HFF-Myc (cell line): ENCODE results near the gene UNK.

Experiments
- DNase-seq: peaks from one replicate; pipeline ENCODE4 v3.0.0-alpha.2; 2011; ENCODE audit warnings: low read depth; ENCODE audit errors: extremely low read depth
- H3K4me3 ChIP-seq: replicated peaks from 2 replicates; pipeline ENCODE4 v1.5.1; 2011; ENCODE audit warnings: low read depth, mild to moderate bottlenecking, control low read depth, low read length
- TF ChIP-seq, protein P1 (sequence below): IDR thresholded peaks from 2 replicates; pipeline ENCODE4 v1.5.1; 2012; ENCODE audit warnings: mild to moderate bottlenecking, low read depth, low read length, control low read depth; ENCODE audit errors: missing control alignments

UNK gene

DNA sequence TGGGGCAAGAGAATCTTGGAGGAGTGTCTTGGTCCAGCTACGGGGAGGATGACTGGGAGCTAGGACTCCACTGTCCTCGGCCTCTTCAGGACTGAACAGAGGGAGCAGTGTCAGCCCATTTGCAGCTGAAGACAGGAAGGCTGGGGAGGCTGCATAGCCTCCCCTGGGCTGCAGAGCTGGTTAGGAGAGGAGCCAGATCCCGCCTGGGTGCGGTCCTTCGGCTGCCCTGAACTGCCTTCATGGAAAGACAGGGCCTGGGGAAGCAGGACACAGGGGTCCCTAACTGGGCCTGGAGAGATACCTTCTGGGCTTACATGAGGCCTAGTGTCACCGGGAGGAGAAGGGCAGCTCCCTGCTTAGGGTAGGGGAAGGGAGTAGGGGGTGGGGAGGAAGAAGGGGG is 33.0 kb downstream of the UNK start:
- no peak overlapping the region for H3K4me3 ChIP-seq
- no peak for DNase-seq
- TF ChIP-seq, protein P1, sequence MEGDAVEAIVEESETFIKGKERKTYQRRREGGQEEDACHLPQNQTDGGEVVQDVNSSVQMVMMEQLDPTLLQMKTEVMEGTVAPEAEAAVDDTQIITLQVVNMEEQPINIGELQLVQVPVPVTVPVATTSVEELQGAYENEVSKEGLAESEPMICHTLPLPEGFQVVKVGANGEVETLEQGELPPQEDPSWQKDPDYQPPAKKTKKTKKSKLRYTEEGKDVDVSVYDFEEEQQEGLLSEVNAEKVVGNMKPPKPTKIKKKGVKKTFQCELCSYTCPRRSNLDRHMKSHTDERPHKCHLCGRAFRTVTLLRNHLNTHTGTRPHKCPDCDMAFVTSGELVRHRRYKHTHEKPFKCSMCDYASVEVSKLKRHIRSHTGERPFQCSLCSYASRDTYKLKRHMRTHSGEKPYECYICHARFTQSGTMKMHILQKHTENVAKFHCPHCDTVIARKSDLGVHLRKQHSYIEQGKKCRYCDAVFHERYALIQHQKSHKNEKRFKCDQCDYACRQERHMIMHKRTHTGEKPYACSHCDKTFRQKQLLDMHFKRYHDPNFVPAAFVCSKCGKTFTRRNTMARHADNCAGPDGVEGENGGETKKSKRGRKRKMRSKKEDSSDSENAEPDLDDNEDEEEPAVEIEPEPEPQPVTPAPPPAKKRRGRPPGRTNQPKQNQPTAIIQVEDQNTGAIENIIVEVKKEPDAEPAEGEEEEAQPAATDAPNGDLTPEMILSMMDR = no peak

DNA sequence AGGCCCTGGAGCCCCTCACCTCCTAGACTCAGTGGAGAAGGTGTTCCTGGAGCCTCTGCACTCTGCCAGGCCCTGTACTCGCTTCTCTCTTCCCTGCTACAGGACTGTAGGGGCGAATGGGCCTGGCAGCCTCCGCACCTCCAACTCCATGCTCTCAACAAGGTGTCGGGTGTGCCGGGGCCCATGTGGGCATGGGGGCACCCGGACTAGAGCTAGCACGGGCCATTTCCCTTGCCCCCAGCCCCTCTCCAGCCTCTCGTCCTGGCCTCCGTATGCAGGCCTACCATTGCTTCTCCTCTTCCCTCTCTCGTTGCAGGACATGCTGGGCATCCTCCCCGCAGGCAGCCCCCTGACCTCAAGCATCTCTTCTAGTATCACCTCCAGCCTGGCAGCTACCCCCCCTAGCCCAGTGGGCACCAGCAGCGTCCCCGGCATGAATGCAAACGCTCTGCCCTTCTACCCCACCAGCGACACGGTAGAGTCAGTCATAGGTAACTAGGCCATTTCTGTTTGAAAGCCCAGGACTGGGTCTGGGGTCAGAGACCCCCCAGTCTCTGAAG is 33.8 kb downstream of the UNK start:
- DNase-seq = no peak
- TF ChIP-seq, protein P1 = no peak
- no peak overlapping the region for H3K4me3 ChIP-seq

DNA sequence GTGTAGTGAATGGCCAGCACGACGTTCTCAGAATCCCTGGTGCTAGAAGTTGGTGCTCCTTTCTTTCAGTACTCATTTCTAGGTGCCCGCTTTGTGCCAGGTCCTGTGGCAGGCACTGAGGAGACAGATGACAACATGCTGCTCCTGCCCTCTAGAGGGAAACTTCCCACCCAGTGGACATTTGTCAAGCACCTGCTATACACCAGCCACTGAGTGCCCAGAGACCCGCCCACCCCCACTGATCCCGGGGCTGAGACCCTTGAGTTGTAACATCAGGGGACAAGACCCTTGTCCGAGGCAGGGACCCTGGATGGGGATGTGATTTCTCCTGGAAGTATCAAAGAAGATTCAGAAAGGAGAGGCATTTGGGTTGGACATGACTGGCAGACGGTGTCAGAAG is 34.5 kb downstream of the UNK start:
- H3K4me3 ChIP-seq = no peak overlapping the region
- no peak for DNase-seq
- TF ChIP-seq, protein P1 = no peak

DNA sequence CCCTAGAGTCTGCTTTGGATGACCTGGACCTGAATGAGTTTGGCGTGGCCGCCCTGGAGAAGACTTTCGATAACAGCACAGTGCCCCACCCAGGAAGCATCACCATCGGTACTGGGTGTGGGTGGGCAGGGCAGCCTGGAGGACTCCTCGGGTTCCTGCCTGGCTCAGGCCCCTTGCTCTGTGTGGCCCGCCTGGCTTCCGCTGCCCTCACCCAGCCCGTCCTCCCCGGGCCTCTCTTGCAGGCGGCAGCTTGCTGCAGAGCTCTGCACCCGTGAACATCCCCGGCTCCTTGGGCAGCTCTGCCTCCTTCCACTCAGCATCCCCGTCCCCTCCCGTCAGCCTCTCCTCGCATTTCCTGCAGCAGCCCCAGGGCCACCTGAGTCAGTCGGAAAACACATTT is 35.1 kb downstream of the UNK start:
- H3K4me3 ChIP-seq = no peak overlapping the region
- TF ChIP-seq, protein P1 = no peak
- no peak for DNase-seq

DNA sequence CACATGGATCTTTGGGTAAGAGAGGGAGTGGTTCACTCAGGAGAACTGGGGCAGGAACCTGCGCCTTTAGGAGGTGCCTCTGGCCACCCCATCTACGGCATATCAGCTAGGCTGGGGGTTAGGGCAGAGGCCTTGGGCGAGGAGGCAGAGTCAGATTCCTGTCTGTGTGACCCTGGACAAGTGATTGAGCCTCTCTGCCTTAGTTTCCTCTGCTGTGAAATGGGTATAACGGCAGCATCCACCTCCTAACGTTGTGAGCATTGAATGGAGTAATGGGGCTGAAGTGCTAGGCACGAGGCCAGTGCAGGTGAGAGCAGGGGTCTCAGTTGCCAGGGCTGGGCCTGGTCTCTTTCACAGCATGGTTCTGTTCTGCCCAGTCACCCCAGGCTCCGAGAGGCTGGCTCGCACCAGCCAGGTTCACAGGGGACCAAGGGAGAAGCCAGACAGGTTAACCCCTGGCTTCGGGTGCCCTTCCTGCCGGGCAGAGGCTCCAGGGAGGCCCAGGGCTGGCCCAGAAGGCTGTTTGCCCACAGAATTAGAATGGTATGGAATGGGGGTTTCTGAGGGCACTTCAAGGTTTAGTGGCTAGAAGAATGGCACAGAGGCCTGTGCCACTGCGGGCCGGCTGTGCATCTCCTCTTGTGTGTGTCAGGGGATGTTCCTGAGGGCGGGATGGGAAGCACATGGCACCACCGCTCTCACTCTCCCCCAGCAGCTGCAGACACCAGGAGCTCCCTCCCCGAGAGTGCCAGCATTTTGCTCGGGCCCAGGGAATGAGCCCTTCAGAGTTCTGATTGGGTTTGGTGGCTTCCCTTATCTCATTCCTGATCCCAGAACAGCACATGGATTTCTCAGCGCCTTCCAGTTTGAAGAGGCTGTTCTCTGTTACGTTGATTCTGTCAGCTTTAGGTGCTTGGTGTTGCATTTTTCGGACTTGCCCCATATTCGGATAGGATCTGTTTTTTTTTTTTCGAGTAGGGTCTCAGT is 35.8 kb downstream of the UNK start:
- TF ChIP-seq, protein P1 = no peak
- DNase-seq = no peak
- H3K4me3 ChIP-seq = no peak overlapping the region

DNA sequence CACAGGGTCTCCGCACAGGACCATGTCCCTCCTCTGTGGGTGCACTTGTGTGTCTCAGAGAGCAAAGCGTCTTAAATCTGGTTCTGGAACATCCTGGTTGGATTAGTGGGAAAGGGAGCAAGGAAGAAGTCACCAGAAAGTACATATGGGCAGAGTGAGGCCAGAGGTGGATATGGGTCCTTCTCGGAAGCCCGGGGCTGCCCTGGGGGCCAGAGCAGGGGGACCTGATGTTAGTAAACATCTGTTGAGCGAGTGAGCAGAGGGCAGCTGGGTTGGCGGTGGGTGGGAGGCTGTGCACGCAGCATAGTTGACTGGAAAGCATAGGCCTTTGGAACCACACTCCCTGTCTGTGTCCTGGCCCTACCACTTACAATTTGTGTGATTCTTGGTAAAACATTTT is 36.9 kb downstream of the UNK start:
- H3K4me3 ChIP-seq = no peak overlapping the region
- no peak for DNase-seq
- TF ChIP-seq, protein P1 = no peak
